ENCODE measurements around the gene IFI27.

DNA sequence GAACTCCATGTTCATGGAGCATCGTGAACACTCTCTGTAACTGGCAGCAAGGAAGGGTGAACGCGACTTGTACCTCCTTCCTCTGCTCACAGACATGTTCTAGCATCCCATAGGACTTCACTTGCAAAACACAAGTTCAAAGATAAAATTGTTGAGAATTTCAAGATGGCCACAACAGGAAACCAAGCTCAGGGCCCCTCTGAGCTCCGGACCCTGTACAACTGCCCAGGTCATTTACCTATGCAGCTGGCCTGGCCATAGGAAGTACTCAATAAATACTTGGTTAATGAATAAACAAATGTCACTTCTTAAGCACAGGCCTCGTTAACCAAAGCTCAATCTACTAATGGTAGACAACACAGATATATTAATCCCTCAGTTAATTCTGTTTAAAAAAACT is 51.9 kb downstream of the IFI27 start:
- TF ChIP-seq, protein P1, sequence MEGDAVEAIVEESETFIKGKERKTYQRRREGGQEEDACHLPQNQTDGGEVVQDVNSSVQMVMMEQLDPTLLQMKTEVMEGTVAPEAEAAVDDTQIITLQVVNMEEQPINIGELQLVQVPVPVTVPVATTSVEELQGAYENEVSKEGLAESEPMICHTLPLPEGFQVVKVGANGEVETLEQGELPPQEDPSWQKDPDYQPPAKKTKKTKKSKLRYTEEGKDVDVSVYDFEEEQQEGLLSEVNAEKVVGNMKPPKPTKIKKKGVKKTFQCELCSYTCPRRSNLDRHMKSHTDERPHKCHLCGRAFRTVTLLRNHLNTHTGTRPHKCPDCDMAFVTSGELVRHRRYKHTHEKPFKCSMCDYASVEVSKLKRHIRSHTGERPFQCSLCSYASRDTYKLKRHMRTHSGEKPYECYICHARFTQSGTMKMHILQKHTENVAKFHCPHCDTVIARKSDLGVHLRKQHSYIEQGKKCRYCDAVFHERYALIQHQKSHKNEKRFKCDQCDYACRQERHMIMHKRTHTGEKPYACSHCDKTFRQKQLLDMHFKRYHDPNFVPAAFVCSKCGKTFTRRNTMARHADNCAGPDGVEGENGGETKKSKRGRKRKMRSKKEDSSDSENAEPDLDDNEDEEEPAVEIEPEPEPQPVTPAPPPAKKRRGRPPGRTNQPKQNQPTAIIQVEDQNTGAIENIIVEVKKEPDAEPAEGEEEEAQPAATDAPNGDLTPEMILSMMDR (IDR thresholded peaks at IDR 0.05): no peak
- TF ChIP-seq POLR2A (IDR thresholded peaks at IDR 0.05): no peak

Data from testis (tissue), 2 donors.